ENCODE results near the gene AJM1.

The AJM1 gene

DNA sequence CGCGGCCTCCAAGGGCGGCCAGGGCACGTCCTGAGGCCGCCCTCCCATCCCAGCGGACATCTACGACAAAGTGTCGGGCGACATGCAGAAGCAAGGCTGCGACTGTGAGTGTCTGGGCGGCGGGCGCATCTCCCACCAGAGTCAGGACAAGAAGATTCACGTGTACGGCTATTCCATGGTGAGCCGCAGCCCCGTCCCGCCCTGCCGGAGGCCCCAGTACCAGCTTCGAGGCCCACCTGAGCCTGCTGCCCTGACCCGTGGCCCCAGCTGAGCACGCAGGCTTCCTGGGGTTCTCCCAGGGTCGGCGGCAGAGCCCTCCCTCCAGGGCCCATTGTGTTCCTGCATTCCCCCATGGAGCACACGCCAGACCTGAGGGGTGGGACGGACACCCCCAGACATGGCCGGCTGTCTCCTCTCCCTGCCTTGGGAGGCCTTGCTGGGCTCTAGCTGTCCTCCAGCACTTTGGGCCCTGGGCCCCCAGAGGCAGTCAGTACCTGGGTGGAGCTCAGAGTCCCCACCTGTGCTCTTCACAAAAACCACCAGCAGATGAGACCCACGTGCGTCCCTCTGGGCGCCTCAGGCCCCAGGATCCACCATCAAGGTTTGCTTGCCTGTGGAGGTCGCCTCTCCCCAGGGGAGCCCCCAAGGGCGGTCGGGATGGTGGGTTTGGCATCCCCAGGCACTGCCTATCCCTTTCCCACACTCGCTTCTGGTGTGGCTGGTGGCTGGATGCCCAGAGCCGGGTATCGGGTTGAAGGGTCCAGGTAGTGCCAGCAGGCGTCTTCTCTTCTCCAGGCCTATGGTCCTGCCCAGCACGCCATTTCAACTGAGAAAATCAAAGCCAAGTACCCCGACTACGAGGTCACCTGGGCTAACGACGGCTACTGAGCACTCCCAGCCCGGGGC, 7.9 kb downstream of the AJM1 start:
- no peak for DNase-seq (ENCODE audit: insufficient read length, low spot score)
- TF ChIP-seq, protein P1, sequence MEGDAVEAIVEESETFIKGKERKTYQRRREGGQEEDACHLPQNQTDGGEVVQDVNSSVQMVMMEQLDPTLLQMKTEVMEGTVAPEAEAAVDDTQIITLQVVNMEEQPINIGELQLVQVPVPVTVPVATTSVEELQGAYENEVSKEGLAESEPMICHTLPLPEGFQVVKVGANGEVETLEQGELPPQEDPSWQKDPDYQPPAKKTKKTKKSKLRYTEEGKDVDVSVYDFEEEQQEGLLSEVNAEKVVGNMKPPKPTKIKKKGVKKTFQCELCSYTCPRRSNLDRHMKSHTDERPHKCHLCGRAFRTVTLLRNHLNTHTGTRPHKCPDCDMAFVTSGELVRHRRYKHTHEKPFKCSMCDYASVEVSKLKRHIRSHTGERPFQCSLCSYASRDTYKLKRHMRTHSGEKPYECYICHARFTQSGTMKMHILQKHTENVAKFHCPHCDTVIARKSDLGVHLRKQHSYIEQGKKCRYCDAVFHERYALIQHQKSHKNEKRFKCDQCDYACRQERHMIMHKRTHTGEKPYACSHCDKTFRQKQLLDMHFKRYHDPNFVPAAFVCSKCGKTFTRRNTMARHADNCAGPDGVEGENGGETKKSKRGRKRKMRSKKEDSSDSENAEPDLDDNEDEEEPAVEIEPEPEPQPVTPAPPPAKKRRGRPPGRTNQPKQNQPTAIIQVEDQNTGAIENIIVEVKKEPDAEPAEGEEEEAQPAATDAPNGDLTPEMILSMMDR (IDR thresholded peaks at IDR 0.05; ENCODE audit: insufficient read depth, missing control alignments) = no peak
- FAIRE-seq = no peak

- TF ChIP-seq, protein P1 (IDR thresholded peaks at IDR 0.05; ENCODE audit: insufficient read depth, missing control alignments) = no peak
- no peak for DNase-seq (ENCODE audit: insufficient read length, low spot score)
- FAIRE-seq = no peak
Measured at GRCh38 chr9:136850866-136851775, 8.8 kb downstream of the AJM1 start.

DNA sequence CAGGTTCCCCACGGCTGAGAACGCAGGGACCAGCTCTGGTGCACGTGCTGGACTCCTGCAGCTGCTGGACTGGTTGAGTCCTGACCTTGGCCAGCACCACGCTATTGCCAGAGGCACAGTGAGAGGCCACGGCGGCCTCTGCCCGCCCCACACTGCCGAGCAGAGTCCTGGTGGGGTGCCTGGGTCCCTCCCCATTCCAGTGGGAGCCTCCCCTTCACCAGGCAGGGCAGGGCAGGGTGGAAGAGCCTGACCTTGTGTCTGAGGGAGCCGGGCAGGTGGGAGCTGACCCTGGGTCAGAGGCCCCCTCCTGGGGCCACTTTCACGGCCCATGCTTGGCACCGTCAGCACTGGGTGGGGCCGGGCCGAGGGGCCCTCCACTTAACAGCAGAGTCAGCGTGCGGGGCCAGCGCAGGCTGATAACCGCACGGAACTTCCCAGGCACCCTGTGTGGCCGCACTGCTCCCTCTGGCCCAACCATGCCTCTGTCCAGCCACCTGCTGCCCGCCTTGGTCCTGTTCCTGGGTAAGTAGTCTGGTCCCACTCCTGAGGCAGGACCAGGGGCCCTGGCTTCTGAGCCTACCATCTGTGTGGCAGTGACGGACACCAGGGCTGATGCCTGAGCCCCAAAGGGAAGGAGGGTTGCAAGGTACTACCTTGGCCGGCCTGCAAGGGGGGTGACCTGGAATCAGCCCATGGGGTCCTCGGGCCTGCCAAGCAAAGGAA, 9.8 kb downstream of the AJM1 start, which contains the start of gene MAMDC4:
MAMDC4 (plus strand) TSS at position 406 of the 723 bp plus-strand sequence; CDS start at position 477, 71 bp downstream.
- no peak for DNase-seq (ENCODE audit: insufficient read length, low spot score)
- TF ChIP-seq, protein P1 (IDR thresholded peaks at IDR 0.05; ENCODE audit: insufficient read depth, missing control alignments) = no peak
- FAIRE-seq = no peak

- TF ChIP-seq, protein P1 (IDR thresholded peaks at IDR 0.05; ENCODE audit: insufficient read depth, missing control alignments) = no peak
- FAIRE-seq = no peak
- no peak for DNase-seq (ENCODE audit: insufficient read length, low spot score)
Measured at GRCh38 chr9:136852664-136853595, 10.7 kb downstream of the AJM1 start.

- TF ChIP-seq, protein P1 (IDR thresholded peaks at IDR 0.05; ENCODE audit: insufficient read depth, missing control alignments) = no peak
- DNase-seq (ENCODE audit: insufficient read length, low spot score) (no peak), FAIRE-seq (no peak)
Measured at GRCh38 chr9:136853596-136854112, 11.4 kb downstream of the AJM1 start.

Data from D721Med (cell line).